Uterus (tissue), 2 donors: ENCODE data around the gene FMN1.

ENCODE experiments used
- POLR2A ChIP-seq, 2 donors: fragments of 450-650 bp; IDR thresholded peaks; one replicate each; pipeline ENCODE4 v1.6.1; 2016; ENCODE audit warnings: antibody characterized with exemption in 2 of 2, mild to moderate bottlenecking in 1 of 2, moderate library complexity in 1 of 2
- TF ChIP-seq, protein P1 (sequence below), 4 experiments: fragments of 200-600 bp in 2 of 4; fragments of 450-650 bp in 2 of 4; sonication (generic) in 2 of 4; IDR thresholded peaks; one replicate each; pipeline ENCODE4 v1.5.1; 2016 to 2019; ENCODE audit warnings: antibody characterized with exemption in 4 of 4, mild to moderate bottlenecking in 2 of 4, moderate library complexity in 1 of 4

DNA sequence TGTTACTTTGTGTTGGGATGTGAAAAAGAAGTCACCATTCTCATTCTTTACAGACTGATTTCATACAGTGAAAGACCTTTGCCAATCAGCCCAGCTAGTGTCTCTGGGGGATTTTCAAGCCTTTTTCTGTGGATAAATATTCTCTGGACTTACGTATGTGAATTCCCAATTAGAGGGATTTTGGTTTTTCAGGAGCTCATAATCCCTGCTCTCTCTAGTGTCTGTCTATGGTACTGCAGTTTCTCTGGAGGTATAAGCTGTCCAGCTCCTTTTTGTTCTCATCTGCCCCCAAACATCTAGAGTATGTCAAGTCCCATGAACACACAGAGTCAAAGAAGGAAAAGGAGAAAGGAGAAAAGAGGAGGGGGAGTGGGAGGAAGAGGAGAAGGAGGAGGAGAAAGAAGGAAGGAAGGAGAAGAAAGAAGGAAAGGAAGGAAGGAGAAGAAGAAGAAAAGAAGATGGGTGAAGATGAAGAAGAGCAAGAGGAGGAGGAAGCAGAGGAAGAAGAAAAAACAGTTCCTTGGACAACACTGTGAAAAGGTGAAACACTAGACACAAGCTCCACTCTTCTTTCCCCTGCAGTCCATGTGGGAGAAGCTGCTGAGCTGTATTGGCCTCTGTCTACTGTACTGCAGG is 258.1 kb downstream of the FMN1 start:
- TF ChIP-seq, protein P1, sequence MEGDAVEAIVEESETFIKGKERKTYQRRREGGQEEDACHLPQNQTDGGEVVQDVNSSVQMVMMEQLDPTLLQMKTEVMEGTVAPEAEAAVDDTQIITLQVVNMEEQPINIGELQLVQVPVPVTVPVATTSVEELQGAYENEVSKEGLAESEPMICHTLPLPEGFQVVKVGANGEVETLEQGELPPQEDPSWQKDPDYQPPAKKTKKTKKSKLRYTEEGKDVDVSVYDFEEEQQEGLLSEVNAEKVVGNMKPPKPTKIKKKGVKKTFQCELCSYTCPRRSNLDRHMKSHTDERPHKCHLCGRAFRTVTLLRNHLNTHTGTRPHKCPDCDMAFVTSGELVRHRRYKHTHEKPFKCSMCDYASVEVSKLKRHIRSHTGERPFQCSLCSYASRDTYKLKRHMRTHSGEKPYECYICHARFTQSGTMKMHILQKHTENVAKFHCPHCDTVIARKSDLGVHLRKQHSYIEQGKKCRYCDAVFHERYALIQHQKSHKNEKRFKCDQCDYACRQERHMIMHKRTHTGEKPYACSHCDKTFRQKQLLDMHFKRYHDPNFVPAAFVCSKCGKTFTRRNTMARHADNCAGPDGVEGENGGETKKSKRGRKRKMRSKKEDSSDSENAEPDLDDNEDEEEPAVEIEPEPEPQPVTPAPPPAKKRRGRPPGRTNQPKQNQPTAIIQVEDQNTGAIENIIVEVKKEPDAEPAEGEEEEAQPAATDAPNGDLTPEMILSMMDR (IDR thresholded peaks at IDR 0.05): peak; percentile 5 to 46 (median 38)
- TF ChIP-seq POLR2A (IDR thresholded peaks at IDR 0.05): no peak
